HG02970 (cell line): ENCODE measurements around the gene GBX1.

Experiments used
- ATAC-seq: cut with Tn5 transposase; IDR thresholded peaks from one replicate; pipeline ENCODE4 v1.9.1; 2021; ENCODE audit warnings: mild to moderate bottlenecking, moderate library complexity, moderate number of reproducible peaks; ENCODE audit not compliant: unreplicated experiment, low FRiP score

Gene GBX1

DNA sequence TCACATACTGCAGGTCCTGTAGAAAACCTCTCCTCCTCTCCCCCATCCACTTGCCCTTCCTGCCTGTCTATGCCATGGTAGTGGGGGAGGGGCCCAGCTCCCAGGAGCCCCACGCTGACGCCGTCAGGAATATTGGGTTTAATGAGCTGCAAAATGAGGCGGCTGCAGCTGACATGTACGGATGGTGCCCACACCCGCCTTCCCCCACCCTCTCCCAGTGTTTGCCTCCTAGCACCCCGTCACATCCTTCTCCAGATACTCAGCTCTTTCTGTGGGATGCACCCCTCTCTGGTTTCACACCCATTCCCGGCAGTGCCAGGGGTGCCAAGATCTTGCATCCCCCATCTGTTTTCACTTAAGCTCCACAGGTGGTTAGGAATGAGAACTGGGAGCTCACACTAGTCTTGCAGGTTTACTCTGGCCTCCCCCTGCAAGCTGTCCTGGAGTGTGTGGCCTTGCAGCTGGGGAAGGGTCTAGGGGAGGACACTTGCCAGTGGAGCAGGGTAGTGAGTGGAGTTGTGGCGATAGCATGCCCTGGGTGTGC lies 26.1 kb downstream of the GBX1 start:
- ATAC-seq = no peak

DNA sequence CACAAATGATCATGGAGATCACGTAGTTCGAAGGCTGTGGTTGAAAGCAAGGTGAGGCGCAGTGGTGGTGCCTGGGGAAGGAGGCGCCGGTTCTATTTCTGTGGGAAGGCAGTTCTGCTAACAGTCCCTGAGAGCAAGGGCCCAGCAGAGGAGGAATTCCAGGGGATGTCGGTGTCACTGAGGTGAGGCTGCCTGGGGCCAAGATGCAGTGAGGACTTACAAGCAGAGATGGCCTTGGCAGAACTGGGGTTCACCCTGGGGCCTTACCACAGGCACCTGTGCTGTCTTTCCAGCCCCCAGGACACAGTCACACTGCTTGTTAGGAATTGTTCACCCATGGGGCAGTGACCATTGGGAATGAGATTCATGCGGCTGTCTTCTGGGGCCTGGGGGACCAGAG lies 26.7 kb downstream of the GBX1 start:
- ATAC-seq = no peak

DNA sequence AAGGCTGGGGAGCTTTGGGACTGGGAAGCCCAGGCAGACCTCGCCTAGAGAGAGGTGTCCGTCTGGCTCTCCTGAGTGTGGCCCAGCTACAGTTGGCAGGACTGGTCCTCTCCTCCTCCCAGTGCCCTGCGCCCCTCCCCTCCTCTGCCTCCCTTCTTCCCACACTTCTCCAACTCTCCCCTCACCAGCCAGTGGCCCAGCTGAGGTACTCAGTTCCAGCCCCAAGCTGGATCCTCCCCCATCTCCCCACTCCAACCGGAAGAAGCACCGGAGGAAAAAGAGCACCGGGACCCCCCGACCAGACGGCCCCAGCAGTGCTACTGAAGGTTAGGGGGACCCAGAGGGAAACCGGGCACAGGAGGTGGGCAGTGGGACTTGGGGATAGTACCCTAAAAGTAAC lies 27.7 kb downstream of the GBX1 start:
- ATAC-seq = no peak

- ATAC-seq = no peak
Measured at GRCh38 chr7:151139071-151139790, 28.3 kb downstream of the GBX1 start.

GRCh38 chr7:151138153-151138851 lies 29.2 kb downstream of the GBX1 start:
- ATAC-seq = no peak

DNA sequence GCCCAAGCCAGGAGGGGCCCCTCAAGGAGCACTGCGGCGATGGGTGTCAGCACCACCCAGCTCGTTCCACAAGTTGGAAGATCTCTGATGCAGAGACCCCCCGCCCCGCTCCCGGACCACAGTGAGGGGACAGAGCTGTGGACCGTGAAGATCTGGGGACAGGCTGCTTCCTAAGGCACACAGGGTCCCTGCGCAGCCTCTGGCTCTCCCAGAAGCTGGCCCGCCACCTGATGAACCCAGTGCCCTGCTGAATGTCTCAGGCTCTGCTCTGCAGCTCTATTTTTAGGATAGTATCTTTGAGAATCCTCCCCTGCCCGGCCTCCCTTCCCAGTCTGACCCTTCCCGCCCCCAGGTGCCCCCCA lies 29.7 kb downstream of the GBX1 start:
- ATAC-seq = no peak

GRCh38 chr7:151137076-151137675 lies 30.3 kb downstream of the GBX1 start:
- ATAC-seq = no peak

- no peak for ATAC-seq
Measured at GRCh38 chr7:151135866-151136843, 31.3 kb downstream of the GBX1 start.

- no peak for ATAC-seq
Measured at GRCh38 chr7:151135525-151135845, 32.0 kb downstream of the GBX1 start.

- no peak for ATAC-seq
Measured at GRCh38 chr7:151134743-151135524, 32.6 kb downstream of the GBX1 start.

DNA sequence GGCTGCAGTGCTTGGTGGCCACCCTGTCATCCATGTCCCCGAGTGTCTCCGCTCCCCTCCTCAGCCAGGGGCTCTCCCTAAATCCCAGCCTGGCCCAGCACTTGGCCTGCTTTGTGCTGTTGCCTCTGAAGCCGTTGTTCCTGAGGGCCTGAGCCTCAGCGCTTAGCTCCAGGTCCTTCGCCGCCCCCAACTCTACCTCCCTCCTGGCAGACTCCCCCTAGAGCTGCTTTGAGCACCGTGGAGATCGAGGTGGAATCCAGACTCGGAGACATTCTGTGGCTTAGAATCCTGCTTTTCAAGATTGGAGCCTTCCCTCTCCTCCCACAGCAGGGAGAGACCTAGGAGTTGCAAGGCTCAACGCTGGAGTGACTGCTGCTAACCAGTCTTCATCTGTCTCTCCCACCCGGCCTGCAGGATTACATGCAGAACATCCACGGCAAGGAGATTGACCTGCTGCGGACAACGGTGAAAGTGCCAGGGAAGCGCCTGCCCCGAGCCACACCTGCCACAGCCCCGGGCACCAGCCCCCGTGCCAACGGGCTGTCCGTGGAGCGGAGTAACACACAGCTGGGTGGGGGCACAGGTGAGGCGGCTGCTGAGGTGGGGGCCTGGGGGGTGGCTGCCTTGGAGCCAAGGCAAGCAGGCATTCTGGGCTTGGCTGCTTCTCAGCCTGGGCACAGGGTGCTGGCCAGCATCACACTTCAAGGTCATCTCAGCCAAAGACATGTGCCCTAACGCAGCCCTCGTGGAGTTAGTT lies 33.3 kb downstream of the GBX1 start:
- no peak for ATAC-seq

- no peak for ATAC-seq
Measured at GRCh38 chr7:151133266-151133985, 34.1 kb downstream of the GBX1 start.

GRCh38 chr7:151132461-151133205 lies 34.9 kb downstream of the GBX1 start:
- no peak for ATAC-seq

GRCh38 chr7:151131592-151132293 lies 35.8 kb downstream of the GBX1 start:
- ATAC-seq = no peak

GRCh38 chr7:151131224-151131591 lies 36.3 kb downstream of the GBX1 start:
- no peak for ATAC-seq

GRCh38 chr7:151130741-151131157 lies 36.7 kb downstream of the GBX1 start:
- ATAC-seq = no peak

GRCh38 chr7:151129960-151130591 lies 37.4 kb downstream of the GBX1 start:
- no peak for ATAC-seq
